RWPE1 (cell line): ENCODE data around the gene TPCN2.

Experiments
- CTCF ChIA-PET: fragments of 350-600 bp; sonication (Branson Sonifier 250); formaldehyde crosslinking; extraction: SDS; loops from one replicate; lab custom pipeline; 2021; lab: Yijun Ruan, JAX
- POLR2A ChIA-PET: fragments of 400-600 bp; formaldehyde crosslinking; extraction: SDS; loops from one replicate; lab custom pipeline; 2020; ENCODE audit warnings: antibody characterized with exemption; ENCODE audit not compliant: low non-redundant PET; lab: Yijun Ruan, JAX
- DNase-seq: peaks from one replicate; pipeline ENCODE4 v3.0.0; 2012; ENCODE audit warnings: low spot score
- H3K27ac ChIP-seq: fragments of 450-650 bp; 2 replicates; pipeline ENCODE4 v1.5.1; 2017
- TF ChIP-seq, protein P1 (sequence below): fragments of 450-650 bp; conservative IDR thresholded peaks from 2 replicates; pipeline ENCODE4 v1.5.1; 2017; ENCODE audit warnings: low read depth, mild to moderate bottlenecking

The TPCN2 gene

DNA sequence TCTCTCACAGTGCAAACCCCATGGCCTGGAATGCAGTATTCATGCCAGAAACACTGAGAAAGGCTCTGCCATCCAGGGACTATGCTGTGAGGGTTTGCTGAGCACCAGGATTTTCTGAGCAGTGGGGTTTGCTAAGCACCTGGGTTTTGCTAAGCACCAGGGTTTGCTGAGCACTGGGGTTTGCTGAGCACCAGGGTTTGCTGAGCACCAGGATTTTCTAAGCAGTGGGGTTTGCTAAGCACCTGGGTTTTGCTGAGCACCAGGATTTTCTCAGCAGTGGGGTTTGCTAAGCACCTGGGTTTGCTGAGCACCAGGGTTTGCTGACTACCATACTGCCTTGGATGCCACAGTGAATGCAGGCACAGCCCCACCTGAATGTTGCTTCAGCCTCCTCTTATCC, 58.7 kb downstream of the TPCN2 start:
- ChIA-PET POLR2A (no interaction called here), CTCF (interaction anchor here (0.5 kb wide), 1 partner anchor 14 kb away, joined by 3 read pairs; no protein-coding TSS in a partner anchor)
- DNase-seq, result no peak
- H3K27ac ChIP-seq, result no peak overlapping the region
- TF ChIP-seq, protein P1, sequence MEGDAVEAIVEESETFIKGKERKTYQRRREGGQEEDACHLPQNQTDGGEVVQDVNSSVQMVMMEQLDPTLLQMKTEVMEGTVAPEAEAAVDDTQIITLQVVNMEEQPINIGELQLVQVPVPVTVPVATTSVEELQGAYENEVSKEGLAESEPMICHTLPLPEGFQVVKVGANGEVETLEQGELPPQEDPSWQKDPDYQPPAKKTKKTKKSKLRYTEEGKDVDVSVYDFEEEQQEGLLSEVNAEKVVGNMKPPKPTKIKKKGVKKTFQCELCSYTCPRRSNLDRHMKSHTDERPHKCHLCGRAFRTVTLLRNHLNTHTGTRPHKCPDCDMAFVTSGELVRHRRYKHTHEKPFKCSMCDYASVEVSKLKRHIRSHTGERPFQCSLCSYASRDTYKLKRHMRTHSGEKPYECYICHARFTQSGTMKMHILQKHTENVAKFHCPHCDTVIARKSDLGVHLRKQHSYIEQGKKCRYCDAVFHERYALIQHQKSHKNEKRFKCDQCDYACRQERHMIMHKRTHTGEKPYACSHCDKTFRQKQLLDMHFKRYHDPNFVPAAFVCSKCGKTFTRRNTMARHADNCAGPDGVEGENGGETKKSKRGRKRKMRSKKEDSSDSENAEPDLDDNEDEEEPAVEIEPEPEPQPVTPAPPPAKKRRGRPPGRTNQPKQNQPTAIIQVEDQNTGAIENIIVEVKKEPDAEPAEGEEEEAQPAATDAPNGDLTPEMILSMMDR, result no peak

DNA sequence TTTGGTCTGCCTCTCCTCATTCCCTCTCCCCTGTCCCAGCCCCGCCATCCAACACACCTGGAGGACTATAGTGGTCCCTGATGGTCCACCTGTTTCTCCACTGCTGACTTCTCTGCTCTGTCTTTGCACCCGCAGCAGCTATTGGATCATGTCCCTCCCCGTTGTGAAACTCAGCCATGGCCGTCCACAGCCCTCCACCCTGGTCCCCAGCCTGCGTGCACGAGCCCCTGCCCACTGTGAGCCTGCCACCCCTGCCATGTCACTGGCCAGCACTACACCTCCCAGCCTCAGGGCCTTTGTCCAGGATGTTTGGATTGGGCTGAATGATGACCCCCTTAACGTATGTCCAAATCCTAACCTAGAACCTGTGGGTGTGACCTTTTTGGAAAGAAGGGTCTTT, 59.3 kb downstream of the TPCN2 start:
- CTCF ChIA-PET, result interaction anchor here (0.6 kb wide), 1 partner anchor 251 kb away, joined by 3 read pairs; no protein-coding TSS in a partner anchor
- TF ChIP-seq, protein P1, result no peak
- no peak for DNase-seq
- H3K27ac ChIP-seq, result no peak overlapping the region
- POLR2A ChIA-PET, result no interaction called here

DNA sequence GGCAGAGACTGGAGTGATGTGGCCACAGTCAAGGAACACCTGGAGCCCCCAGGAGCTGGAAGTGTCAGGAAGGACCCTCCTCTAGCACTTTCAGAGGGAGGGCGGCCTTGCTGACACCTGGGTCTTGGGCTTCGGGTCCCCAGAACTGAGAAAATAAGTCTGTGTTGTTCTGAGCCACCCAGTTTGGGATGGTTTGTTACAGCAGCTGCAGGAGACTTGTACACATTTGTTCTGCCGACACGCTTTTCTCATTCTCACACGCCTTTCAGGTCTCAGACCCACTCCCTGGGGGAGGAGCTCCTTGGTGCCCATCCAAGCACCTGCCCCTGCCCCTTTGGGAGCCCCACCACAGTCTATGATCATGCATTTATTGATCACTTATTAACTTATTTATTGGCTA, 59.8 kb downstream of the TPCN2 start:
- TF ChIP-seq, protein P1, result no peak
- no peak for DNase-seq
- ChIA-PET POLR2A (interaction anchor here (0.5 kb wide), 1 partner anchor 531 kb away, joined by 3 read pairs; no protein-coding TSS in a partner anchor), CTCF (interaction anchor here (0.6 kb wide), 1 partner anchor 252 kb away, joined by 3 read pairs; no protein-coding TSS in a partner anchor)
- H3K27ac ChIP-seq, result no peak overlapping the region

DNA sequence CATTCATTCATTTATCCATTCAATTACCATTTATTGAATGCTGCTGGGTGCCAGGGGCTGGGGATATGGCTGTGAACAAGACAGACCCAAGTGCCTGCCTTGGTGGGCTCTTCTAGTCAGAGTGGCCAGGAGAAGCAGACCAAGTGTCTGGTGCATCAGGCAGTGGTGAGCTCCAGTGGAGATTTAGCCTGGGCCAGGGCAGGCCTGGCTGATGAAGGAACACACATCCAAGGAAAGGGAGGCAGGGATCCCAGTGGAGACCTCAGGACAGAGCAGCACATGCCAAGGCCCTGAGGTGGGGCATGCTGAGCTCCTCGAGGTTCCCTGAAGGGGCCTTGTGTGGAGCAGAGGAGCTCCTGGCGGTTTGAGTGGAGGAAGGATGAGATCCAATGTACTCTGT, 60.4 kb downstream of the TPCN2 start:
- DNase-seq, result no peak
- TF ChIP-seq, protein P1, result no peak
- ChIA-PET CTCF (interaction anchor here (0.6 kb wide), 1 partner anchor 98 kb away, joined by 3 read pairs; no protein-coding TSS in a partner anchor), POLR2A (interaction anchor here (0.5 kb wide), 1 partner anchor 530 kb away, joined by 3 read pairs; no protein-coding TSS in a partner anchor)
- H3K27ac ChIP-seq, result no peak overlapping the region

DNA sequence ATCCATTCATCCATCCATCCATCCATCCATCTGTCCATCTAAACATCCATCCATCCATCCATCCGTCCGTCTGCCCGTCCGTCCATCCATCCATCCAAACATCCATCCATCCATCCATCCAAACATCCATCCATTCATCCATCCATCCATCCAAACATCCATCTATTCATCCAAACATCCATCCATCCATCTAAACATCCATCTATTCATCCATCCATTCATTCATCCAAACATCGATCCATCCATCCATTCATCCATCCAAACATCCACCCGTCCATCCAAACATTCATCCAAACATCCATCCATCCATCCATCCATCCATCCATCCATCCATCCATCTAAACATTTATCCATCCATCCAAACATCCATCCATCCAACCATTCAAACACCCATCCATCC, 61.7 kb downstream of the TPCN2 start:
- POLR2A ChIA-PET, result no interaction called here
- H3K27ac ChIP-seq, result no peak overlapping the region
- TF ChIP-seq, protein P1, result no peak
- DNase-seq, result no peak
- CTCF ChIA-PET, result no interaction called here

DNA sequence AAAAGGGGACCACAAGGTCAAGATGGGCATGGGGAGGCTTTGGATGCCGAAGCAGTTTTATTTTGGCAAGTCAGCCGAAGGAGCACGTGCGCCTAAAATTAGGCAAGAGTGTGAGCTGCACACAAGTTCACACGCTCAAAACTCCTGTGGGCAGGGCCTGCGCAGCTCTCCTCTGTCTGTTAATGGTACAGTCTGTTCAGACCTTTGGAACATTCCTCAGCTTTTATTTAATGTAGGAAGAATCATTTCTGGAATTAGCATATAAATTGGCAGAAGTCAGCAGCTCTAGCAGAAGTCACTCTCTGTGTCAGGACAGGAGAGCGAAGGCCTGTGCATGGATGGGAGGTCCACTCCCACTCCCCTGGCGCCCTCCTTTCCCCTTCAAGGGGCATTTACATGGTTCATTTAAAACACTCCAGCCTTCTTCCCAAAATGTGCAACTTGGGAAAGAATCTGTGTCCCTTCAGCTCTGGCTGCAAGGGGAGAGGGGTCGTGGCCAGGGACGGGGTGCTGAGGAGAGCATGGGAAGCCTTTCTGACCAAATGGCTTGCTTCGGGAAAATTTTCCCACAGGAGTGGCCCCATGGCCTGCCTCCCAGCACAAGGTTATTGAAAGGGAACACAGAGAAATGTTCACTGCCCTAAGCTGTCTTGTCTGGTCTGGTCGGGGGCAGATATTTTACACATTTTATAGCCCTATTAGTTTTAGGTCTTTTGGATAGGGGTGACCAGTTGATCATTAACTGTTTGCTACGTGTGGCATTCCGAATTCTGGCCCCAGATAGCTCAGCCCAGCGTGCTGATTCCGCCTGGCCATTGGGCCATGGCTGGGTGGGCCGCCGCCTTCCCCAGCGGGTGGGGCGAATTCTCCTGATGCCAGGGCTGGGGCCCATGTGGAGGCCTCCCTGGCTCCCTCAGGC, 63.2 kb downstream of the TPCN2 start:
- no peak overlapping the region for H3K27ac ChIP-seq
- CTCF ChIA-PET, result interaction anchor here (0.7 kb wide), 1 partner anchor 219 kb away, joined by 3 read pairs; no protein-coding TSS in a partner anchor
- POLR2A ChIA-PET, result no interaction called here
- DNase-seq, result no peak
- TF ChIP-seq, protein P1, result no peak
